HG03060 (cell line): Measurements from ENCODE around the gene KDM2B.

Experiments used
- ATAC-seq: cut with Tn5 transposase; IDR thresholded peaks from one replicate; pipeline ENCODE4 v1.9.1; 2021; ENCODE audit warnings: low read depth, moderate number of reproducible peaks; ENCODE audit not compliant: unreplicated experiment

Gene KDM2B

DNA sequence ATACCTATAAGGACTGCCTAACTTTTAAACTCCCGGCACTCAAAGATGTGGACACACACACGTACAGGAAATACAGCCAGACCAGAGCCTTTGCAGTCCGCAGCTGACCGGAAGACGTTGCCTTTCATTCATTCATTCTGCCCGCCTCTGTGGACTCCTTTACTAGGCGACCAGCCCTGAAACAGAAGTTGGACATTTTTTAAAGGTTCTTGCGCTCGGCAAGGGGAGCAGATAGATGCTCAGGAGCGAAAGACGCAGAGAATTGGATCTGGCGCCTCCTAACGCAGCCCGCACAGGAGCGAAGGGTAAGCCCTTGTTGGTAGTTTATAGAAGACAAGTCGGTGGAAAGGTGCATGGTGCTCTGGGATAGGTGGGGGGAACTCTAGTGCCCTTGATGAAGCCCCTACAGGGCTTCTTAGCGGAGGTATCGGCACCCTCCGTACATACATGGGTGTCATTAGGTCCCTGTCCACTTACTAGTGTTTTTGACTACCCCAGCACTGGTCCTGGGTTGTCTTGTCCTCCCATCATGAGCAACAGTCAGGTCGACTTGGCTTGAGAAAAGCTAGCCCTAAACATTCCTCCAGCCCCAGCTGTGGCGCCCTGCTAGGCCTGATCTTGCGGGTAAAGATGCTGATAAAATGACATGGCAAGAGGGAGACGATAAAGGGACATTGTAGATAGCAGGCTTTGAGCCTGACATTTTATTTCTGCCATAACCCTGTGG is at the start of gene KDM2B:
KDM2B (minus strand) TSS at position 65 of the 727 bp plus-strand sequence. CDS start 112 bp downstream, outside the sequence.
- ATAC-seq = no peak

DNA sequence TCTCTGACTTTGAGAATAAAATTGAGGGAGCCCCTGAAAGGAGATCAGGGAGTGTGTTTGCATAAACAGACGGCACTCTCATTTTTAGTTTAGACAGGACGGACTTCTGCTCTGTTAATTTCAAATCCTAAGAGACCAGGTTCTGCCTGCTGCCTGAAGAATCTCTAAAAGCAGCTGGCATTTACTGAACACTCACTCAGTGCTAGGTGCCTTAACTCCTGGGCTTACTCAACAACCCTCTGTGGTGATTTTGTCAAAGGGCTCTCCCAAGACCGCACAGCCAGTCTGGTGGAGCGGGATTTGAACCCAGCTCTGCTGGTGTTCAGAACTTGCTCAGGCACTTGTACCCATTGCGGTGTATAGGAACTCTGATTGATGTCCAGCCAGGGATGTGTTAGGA is 47.7 kb upstream of the KDM2B start:
- ATAC-seq = no peak

DNA sequence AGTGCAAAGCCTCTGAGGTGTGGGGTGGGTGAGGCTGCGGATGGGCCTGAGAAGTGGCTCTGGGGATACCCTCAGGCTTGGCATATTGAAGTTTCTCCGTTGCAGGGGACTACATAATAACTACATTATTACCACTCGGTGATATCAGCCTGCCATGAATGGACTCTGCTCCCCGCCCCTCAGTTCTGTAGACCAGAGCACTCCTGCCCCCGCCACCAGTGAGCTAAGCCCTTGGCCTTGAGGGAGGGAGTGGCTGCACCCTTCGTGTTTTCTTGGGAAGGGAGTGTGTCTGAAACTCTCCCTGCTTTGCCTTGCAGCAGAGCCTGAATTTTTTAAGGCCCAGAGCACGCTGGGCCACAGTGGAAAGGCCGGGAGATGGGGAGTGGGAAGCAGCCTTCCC is 47.2 kb upstream of the KDM2B start:
- ATAC-seq = no peak

DNA sequence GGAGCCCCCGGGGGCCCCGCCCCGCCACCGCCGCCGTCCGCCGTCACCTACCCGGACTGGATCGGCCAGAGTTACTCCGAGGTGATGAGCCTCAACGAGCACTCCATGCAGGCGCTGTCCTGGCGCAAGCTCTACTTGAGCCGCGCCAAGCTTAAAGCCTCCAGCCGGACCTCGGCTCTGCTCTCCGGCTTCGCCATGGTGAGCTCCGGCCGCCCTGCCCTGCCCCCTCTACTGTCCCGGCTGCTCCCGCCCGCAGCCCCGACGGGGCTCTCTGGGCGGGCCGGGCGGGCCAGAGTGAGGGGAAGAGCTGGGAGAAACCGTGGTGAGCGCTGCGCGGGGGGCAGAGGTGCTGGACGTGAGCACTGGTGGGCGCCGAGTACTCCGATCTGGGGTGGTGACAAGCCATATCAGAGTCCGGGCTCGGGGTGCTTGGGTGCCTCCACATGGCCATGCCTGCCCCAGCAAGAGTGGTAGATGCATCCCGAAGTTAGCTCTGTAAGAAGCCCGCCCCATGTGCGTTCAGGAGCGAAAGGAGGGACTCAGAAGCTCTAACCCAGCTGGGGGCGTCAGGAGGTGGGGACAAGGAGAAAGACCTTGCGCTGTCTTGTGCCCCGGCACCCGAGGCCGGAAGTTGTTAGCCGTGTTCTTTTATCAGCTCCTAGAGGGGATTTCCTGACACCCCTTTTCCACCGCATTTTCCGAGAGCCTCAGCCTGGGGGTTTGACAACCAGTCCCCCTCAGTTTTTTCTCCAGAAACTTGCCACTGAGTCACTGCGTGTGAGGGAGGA is 46.2 kb upstream of the KDM2B start:
- ATAC-seq = no peak

DNA sequence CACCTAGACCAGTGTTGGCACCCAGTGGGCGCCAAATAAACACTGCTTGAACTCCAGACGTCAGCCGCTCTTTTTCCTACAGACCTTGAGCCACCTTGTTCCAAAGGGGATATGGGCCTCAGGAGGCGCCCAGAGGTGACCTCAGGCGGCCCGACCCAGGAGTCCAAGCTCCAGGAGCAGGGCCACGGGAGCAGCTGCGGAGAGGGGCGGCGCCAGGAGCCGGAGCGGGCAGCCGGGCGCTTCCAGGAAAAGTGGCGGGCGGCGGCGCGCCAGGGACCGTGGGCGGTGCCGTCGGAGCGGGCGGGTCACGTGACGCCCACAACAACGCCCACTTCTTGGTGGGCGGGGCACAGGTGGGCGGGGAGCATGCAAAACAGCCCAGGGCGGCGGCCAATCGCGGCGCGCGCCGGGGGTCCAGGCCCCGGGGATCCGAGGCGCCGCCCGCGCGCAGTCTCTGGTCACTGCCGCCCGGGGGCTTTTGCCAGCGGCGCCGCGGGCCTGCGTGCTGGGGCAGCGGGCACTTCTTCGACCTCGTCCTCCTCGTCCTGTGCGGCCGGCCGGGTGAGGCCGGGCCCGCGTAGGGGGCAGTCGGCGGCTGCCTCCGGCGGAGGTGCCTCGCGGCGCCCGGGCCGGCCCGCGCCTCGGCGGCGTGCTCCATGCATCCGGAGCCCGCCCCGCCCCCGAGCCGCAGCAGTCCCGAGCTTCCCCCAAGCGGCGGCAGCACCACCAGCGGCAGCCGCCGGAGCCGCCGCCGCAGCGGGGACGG is 45.4 kb upstream of the KDM2B start, which contains the start of gene ORAI1:
ORAI1 (plus strand) TSS at position 444 of the 766 bp plus-strand sequence.
- no peak for ATAC-seq

DNA sequence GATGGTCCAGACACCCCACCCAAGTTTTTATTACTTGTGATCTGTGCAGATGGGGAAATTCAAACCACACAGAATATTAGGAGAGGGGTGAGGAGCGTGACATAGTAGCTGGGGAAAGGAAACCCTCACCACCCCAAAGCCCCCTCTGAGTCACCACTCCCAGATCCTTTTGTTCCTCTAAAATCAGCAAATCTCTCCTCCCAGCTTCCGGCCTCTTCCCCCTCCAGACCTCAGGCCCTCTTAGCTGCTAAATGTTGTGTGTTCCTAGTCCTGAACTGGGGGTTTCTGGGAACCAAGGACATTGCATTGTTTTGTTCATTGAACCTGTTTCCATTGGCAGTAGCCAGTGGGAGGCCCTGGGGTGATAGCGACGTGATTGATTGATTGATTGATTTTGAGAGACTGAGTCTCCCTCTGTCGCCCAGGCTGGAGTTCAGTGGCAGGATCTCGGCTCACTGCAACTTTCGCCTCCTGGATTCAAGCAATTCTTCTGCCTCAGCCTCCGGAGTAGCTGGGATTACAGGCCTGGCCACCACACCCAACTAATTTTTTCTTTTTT is 39.6 kb upstream of the KDM2B start:
- no peak for ATAC-seq

DNA sequence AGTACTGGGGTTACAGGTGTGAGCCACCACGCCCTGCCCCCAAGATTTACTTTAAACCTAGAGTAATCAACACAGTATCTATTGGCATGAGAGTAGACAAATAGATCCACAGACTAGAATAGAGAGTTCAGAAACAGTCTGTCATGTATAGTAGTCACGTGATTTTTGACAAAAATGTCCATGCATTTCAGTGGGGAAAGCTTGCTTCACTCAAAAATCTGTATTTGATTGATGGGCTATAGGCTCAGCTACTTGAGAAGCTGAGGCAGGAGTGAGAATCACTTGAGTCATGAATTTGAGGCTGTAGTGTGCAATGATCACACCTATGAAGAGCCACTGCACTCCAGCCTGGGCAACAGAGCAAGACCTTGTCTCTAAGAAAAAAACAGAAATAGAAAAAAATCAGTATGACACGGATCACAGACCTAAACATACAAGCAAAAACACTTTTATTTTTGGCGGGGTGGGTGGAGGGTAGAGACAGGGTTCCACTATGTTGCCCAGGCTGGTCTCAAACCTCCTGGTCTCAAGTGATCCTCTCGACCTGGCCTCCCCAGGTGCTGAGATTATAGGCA is 37.9 kb upstream of the KDM2B start:
- no peak for ATAC-seq

DNA sequence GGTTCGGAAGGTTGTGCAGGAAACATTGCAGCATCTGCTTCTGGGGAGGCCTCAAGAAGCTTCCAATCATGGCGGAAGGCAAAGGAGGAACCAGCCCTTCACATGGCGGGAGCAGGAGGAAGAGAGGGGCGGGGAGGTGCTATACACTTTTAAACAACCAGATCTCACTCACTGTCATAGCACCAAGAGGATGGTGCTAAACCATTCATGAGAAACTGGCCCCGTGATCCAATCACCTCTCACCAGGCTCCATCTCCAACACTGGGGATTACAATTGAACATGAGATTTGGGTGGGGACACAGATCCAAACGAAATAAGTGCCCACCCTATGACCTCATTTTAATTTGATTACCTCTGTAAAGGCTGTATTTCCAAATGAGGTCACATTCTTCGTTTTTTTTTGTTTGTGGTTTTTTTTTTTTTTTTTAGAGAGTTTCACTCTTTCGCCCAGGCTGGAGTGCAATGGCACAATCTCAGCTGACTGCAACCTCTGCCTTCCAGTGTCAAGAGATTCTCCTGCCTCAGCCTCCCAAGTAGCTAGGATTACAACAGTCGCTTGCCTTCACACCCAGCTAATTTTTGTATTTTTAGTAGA is 34.1 kb upstream of the KDM2B start:
- no peak for ATAC-seq

DNA sequence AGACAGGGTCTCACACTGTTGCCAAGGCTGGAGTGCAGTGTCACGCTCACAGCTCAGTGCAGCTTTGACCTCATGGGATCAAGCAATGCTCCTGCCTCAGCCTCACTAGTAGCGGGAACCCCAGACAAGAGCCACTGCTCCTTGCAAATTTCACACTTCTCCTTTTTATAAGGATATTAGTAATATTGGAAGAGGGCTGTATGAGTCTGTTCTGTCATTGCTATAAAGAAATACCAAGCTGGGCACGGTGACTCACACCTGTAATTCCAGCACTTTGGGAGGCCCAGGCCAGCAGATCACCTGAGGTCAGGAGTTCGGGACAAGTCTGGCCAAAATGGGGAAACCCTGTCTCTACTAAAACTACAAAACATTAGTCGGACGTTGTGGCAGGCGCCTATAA is 32.6 kb upstream of the KDM2B start:
- no peak for ATAC-seq

DNA sequence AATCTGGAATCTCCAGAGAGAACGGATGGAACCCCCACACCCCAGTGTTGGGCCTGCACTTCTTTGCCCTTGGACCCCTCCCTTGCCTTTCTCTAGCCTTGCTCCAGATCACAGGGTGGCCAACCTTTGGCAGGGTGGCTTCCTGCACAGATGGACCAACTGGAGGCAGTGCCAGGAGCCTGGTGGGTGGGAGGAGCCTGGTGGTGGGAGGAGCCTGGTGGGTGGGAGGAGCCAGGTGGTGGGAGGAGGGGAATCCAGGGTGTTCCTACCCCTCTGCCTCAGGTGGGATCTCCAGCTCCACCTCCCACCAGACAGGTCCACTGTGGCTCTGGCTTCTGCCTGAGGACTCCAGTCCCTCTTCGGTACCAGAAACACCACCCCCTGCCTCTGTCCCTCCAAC is 30.5 kb upstream of the KDM2B start:
- ATAC-seq = no peak

DNA sequence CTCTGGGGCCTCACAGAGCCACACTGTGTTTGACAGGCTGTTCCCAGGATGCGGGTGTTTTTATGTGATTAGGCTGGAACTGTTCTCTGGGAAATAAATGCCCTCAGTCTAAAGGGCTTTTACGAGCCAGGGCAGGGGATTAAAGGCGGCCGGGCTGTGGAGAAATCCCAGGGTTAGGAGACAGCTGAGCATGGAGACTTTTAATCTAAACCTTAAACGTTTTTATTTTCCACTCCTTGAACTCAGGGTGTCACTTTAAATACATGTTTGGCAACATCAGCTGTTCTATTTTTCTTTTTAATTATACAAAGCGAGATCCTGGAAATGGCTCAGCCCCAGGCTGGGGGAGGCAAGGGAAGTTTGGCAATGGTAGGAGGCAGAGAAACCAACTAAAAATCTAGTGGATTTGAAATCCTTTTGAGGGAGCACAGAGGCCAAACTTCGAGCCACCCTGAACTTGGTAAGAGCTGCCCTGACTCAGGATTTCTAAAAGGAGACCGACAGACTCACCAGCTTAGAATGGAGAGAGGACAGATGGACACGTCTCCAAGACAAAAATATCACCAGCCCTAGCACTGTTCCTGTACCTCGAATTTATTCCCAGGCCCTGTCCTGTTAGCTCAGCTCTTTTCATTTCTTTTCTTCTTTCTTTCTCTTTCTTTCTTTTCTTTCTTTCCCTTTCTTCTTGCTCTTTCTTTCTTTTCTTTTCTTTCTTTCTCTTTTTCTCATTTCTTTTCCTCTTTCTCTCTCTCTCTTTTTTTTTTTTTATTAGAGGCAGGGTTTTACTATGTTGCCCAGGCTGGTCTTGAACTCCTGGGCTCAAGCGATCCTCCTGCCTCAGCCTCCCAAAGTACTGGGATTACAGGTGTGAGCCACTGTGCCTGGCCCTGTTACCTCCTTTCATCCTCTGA is 29.7 kb upstream of the KDM2B start:
- no peak for ATAC-seq

DNA sequence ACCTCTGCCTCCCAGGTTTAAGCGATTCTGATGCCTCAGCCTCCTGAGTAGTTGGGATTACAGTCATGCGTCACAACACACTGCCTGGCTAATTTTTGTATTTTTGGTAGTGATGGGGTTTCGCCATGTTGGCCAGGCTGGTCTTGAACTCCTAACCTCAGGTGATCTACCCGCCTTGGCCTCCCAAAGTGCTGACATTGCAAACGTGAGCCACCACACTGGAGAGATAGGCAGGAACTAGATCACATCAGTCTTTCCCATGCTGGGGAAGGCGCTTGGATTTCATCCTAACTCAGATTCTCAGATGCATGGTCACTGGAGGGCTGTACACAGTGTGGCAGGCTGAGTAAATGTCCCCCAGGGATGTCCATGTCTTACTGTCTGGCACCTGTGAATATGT is 27.5 kb upstream of the KDM2B start:
- no peak for ATAC-seq

DNA sequence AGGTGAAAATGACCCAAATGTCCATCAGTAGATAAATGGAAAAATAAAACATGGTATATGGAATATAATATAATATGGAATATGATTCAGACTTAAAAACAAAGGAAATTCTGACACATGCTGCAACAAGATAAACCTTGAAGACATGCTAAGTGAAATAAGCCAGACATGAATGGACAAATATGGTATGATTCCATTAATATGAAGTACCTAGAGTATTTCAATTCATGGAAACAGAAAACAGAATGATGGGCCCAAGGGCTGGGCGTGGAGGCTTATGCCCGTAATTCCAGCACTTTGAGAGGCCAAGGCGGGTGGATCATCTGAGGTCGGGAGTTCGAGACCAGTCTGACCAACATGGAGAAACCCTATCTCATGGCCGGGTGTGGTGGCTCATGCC is 22.8 kb upstream of the KDM2B start:
- no peak for ATAC-seq

DNA sequence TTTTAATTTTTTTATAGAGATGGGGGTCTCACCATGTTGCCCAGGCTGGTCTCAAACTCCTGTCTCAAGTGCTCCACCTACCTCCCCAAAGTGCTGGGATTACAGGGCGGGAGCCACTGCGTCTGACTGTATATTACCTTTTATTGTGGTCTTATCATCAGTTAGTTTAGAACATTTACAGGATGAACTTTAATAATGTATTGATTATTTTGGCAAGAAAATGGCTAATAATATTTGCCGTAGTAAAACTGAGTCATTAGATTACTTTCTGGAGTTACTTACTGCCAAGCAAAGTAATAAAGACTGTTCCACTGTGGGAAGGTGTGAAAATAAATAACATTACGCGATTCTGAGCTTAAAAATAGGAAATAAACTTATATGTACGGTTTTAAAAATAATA is 21.9 kb upstream of the KDM2B start:
- no peak for ATAC-seq

DNA sequence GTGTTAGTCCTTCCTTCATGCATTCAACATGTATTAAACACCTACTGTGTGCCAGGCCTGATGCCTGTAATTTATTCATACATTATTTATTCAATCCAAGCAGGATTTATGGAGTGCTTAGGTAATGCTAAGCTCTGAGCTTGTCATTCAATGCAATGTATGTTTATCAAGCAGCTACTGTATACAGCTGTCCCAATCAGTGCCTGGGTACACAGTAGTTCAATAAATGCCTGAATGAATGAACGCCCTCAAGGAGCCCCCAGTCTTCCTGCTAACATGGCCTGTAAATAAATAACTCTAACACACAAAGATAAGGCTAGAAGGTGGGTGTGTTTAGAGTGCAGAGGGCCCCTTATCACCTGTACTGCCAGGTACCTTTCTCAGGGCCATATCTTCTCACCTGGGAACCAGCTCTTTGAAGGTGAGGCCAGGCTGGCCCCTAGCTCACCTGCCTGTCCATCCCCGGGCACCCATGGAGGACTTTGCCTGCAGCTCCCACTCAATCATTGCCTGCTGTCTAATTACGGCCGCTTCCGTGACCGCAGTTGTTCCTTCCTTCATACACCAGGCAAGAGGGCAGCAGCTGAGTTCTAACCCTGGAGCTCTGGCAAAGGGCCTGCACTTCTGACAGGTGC is 20.0 kb upstream of the KDM2B start:
- ATAC-seq = no peak

DNA sequence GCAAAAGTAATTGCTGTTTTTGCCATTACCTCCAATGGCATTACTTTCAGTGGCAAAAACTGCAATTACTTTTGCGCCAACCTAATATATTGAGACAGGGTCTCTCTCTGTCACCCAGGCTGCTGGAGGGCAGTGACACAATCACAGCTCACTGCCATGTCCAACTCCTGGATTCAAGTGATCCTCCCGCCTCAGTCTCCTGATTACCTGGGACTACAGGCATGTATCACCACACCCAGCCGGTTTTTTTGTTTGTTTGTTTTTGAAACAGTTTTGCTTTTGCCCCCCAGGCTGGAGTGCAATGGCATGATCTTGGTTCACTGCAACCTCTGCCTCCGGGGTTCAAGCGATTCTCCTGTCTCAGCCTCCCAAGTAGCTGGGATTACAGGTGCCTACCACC is 15.7 kb upstream of the KDM2B start:
- ATAC-seq = no peak

DNA sequence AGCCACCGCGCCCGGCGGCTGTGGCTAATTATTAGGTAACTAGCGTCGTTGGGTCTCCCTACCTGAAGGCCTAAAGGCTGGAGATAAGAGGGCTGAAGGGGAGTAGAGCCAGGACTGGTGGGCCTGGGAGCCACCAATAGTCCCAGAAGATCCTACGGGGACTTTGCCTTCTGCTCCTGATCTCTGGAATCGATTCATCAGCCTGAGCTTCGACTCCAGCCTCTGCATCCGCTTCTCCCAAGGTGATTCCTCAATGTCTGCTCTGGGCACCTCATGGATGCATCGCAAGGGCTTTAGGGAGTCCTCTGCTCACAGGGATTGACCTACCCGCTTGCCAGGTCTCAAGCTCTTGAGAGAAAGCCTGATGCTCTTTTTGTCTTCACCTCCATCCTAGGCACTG is 14.7 kb upstream of the KDM2B start:
- ATAC-seq = no peak

DNA sequence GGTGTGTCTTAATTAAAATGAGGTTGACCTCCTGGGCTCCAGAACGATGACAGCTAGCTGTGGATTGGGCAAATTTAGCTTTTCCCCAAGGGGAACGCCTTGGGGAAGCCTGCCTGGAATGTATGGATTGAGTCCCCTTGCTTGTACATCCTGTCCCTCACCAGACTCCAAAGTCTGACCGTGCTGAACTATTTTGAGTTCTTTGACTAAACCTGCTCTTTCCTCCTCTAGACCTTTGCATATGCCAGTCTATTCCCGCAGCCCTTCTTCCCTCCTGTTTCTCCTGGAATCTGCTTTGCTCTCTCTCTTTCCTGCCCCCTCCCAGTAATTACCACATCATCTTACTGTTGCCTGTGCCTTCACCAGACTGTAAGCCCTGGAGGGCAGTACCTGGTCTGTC is 11.5 kb upstream of the KDM2B start:
- ATAC-seq = no peak
